Skeletal muscle satellite cell (primary cell): ENCODE measurements around the gene SEPTIN6. TPM values are rescaled to one million over a fixed set of nuclear protein-coding genes. Genes with fewer than 3 reads are reported as not detected.

Experiments
- H3K27me3 ChIP-seq: 2 replicates; pipeline ENCODE4 v1.7.0; 2013; ENCODE audit warnings: low read length; ENCODE audit not compliant: control insufficient read depth, insufficient read depth
- H3K36me3 ChIP-seq: 2 replicates; pipeline ENCODE4 v1.7.0; 2013; ENCODE audit warnings: mild to moderate bottlenecking, control low read depth, low read length; ENCODE audit not compliant: insufficient read depth
- H3K4me1 ChIP-seq: 2 replicates; pipeline ENCODE4 v1.7.0; 2013; ENCODE audit warnings: low read length; ENCODE audit not compliant: control insufficient read depth, insufficient read depth
- H3K4me2 ChIP-seq: 2 replicates; pipeline ENCODE4 v1.7.0; 2013; ENCODE audit warnings: mild to moderate bottlenecking, low read length
- H3K4me3 ChIP-seq: 2 replicates; pipeline ENCODE4 v1.7.0; 2013; ENCODE audit warnings: low read length
- H3K9ac ChIP-seq: 2 replicates; pipeline ENCODE4 v1.7.0; 2013; ENCODE audit warnings: mild to moderate bottlenecking, low read depth, low read length, moderate library complexity
- H3K9me3 ChIP-seq: replicated peaks from 2 replicates; pipeline ENCODE4 v1.7.0; 2013; ENCODE audit warnings: mild to moderate bottlenecking, control low read depth, low read length
- total RNA-seq: library from RNA; depleted of rRNA; stranded (reverse); fragments of >200 nt; gene quantifications from 2 replicates; pipeline ENCODE4 v1.2.3, GENCODE V29; 2012; rRNA removed

SEPTIN6 gene
- total RNA-seq, result 5.1 and 6.3 TPM in 2 replicates

- Histone ChIP-seq H3K36me3 (no peaks in the 10 kb centered on the region), H3K9ac (peak within 1 kb of the TSS; percentile 54), H3K9me3 (no peaks in the 10 kb centered on the region), H3K4me2 (peak within 1 kb of the TSS; percentile 75), H3K27me3 (peaks cover 3% of the 10 kb centered on the region), H3K4me1 (no peaks in the 10 kb centered on the region), H3K4me3 (peak within 1 kb of the TSS; percentile 74)
Measured at GRCh38 chrX:119693040-119693995, at the start of gene SEPTIN6. TSS of gene SEPTIN6 (minus strand) at chrX:119693168. CDS start at chrX:119693105, 63 bp downstream.

- peaks cover 7% of the 10 kb centered on the region for H3K4me1 ChIP-seq
- H3K9ac ChIP-seq, result no peak overlapping the region
- H3K36me3 ChIP-seq, result no peaks in the 10 kb centered on the region
- H3K9me3 ChIP-seq, result no peaks in the 10 kb centered on the region
- no peaks in the 10 kb centered on the region for H3K27me3 ChIP-seq
- no peak overlapping the region for H3K4me3 ChIP-seq
- H3K4me2 ChIP-seq, result no peak overlapping the region
Measured at GRCh38 chrX:119738742-119739141, 45.8 kb upstream of the SEPTIN6 start.

- no peak overlapping the region for H3K4me2 ChIP-seq
Measured at GRCh38 chrX:119736206-119736764, 43.3 kb upstream of the SEPTIN6 start.

GRCh38 chrX:119735467-119735866 lies 42.5 kb upstream of the SEPTIN6 start:
- Histone ChIP-seq H3K4me1 (peaks cover 7% of the 10 kb centered on the region), H3K27me3 (no peaks in the 10 kb centered on the region), H3K9ac (no peak overlapping the region), H3K9me3 (no peaks in the 10 kb centered on the region), H3K36me3 (no peaks in the 10 kb centered on the region), H3K4me3 (no peak overlapping the region), H3K4me2 (no peak overlapping the region)

More at GRCh38 chrX:119736206-119736764, 43.3 kb upstream of the SEPTIN6 start:
- Histone ChIP-seq H3K9me3 (no peaks in the 10 kb centered on the region), H3K4me3 (no peak overlapping the region), H3K9ac (no peak overlapping the region), H3K4me1 (peaks cover 7% of the 10 kb centered on the region), H3K27me3 (no peaks in the 10 kb centered on the region), H3K36me3 (no peaks in the 10 kb centered on the region)

GRCh38 chrX:119734897-119735339 lies 42.0 kb upstream of the SEPTIN6 start:
- Histone ChIP-seq H3K4me1 (peaks cover 7% of the 10 kb centered on the region), H3K27me3 (no peaks in the 10 kb centered on the region), H3K4me3 (no peak overlapping the region), H3K9ac (no peak overlapping the region), H3K9me3 (no peaks in the 10 kb centered on the region), H3K36me3 (no peaks in the 10 kb centered on the region), H3K4me2 (no peak overlapping the region)

- H3K9me3 ChIP-seq, result no peaks in the 10 kb centered on the region
- H3K9ac ChIP-seq, result no peak overlapping the region
- peaks cover under 1% of the 10 kb centered on the region for H3K4me1 ChIP-seq
- H3K4me2 ChIP-seq, result no peak overlapping the region
- H3K36me3 ChIP-seq, result no peaks in the 10 kb centered on the region
- H3K27me3 ChIP-seq, result no peaks in the 10 kb centered on the region
- H3K4me3 ChIP-seq, result no peak overlapping the region
Measured at GRCh38 chrX:119729408-119730201, 36.6 kb upstream of the SEPTIN6 start.

- no peaks in the 10 kb centered on the region for H3K27me3 ChIP-seq
- no peaks in the 10 kb centered on the region for H3K36me3 ChIP-seq
- H3K9me3 ChIP-seq, result no peaks in the 10 kb centered on the region
- H3K4me3 ChIP-seq, result no peak overlapping the region
- no peaks in the 10 kb centered on the region for H3K4me1 ChIP-seq
- H3K9ac ChIP-seq, result no peak overlapping the region
- H3K4me2 ChIP-seq, result no peak overlapping the region
Measured at GRCh38 chrX:119728487-119728886, 35.5 kb upstream of the SEPTIN6 start.

GRCh38 chrX:119726900-119727555 lies 34.1 kb upstream of the SEPTIN6 start:
- no peaks in the 10 kb centered on the region for H3K9me3 ChIP-seq
- H3K9ac ChIP-seq, result no peak overlapping the region
- H3K4me1 ChIP-seq, result no peaks in the 10 kb centered on the region
- H3K4me2 ChIP-seq, result no peak overlapping the region
- no peaks in the 10 kb centered on the region for H3K27me3 ChIP-seq
- no peaks in the 10 kb centered on the region for H3K36me3 ChIP-seq
- H3K4me3 ChIP-seq, result no peak overlapping the region

GRCh38 chrX:119721926-119722325 lies 29.0 kb upstream of the SEPTIN6 start:
- Histone ChIP-seq H3K36me3 (no peaks in the 10 kb centered on the region), H3K9ac (no peak overlapping the region), H3K9me3 (no peaks in the 10 kb centered on the region), H3K4me2 (no peak overlapping the region), H3K27me3 (no peaks in the 10 kb centered on the region), H3K4me1 (no peaks in the 10 kb centered on the region), H3K4me3 (no peak overlapping the region)

GRCh38 chrX:119721487-119721886 lies 28.5 kb upstream of the SEPTIN6 start:
- Histone ChIP-seq H3K36me3 (no peaks in the 10 kb centered on the region), H3K9me3 (no peaks in the 10 kb centered on the region), H3K9ac (no peak overlapping the region), H3K4me3 (no peak overlapping the region), H3K27me3 (no peaks in the 10 kb centered on the region), H3K4me1 (no peaks in the 10 kb centered on the region), H3K4me2 (no peak overlapping the region)

GRCh38 chrX:119709630-119710029 lies 16.7 kb upstream of the SEPTIN6 start:
- H3K9ac ChIP-seq, result no peak overlapping the region
- H3K4me2 ChIP-seq, result no peak overlapping the region
- no peak overlapping the region for H3K4me3 ChIP-seq
- H3K36me3 ChIP-seq, result no peaks in the 10 kb centered on the region
- no peaks in the 10 kb centered on the region for H3K9me3 ChIP-seq
- no peaks in the 10 kb centered on the region for H3K4me1 ChIP-seq
- no peaks in the 10 kb centered on the region for H3K27me3 ChIP-seq
